ENCODE data around the gene WDR62.

The WDR62 gene

GRCh38 chr19:36152352-36153091 is 97.8 kb downstream of the WDR62 start, which contains the start of gene COX7A1:
TSS of gene COX7A1 (minus strand) at chr19:36152447. CDS start at chr19:36152407, 40 bp downstream.
- DNase-seq (ENCODE audit: insufficient read length, low spot score) (no peak), FAIRE-seq (no peak)
- TF ChIP-seq CTCF (IDR thresholded peaks at IDR 0.05; ENCODE audit: insufficient read depth, missing control alignments), result no peak

- no peak for DNase-seq (ENCODE audit: insufficient read length, low spot score)
- no peak for TF ChIP-seq CTCF (IDR thresholded peaks at IDR 0.05; ENCODE audit: insufficient read depth, missing control alignments)
- no peak for FAIRE-seq
Observed at GRCh38 chr19:36153126-36153525, 98.4 kb downstream of the WDR62 start.

All from D721Med (cell line).